Esophagus mucosa (tissue), 1 donor: ENCODE data around the gene YLPM1. TPM values are rescaled to one million over a fixed set of nuclear protein-coding genes. Genes with fewer than 3 reads are reported as not detected.

ENCODE experiments used
- ATAC-seq: fragments of 200-7000 bp; cut with Tn5 transposase; one replicate; pipeline ENCODE4 v1.9.1; 2020
- total RNA-seq: library from RNA; stranded (reverse); gene quantifications from one replicate; pipeline ENCODE4 v1.2.4, GENCODE V29; 2023
- donor health status: DM: yes; HTN: yes; CAD: no.

YLPM1 gene
- total RNA-seq, 1 donor from 2014 or later, result 30.6 TPM

DNA sequence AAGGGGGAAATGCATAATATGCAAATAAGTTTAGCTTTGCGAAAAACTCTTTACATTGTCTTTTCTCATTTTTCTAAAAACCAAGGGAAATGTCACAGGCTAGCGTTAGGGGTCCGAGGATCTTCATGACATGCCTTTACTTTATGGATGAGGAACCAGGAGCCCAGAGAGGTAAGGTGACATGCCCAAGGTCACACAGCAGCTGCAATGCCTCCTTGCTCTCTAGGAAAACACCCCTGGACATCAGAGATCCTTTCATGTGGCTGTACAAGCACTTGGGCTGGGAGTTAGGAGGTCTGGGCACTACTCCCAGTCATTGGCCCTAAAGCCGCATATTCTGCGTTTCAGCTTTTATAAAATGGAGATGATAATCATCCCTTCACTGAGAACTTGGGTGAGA, 112.1 kb downstream of the YLPM1 start:
- no peak for ATAC-seq

DNA sequence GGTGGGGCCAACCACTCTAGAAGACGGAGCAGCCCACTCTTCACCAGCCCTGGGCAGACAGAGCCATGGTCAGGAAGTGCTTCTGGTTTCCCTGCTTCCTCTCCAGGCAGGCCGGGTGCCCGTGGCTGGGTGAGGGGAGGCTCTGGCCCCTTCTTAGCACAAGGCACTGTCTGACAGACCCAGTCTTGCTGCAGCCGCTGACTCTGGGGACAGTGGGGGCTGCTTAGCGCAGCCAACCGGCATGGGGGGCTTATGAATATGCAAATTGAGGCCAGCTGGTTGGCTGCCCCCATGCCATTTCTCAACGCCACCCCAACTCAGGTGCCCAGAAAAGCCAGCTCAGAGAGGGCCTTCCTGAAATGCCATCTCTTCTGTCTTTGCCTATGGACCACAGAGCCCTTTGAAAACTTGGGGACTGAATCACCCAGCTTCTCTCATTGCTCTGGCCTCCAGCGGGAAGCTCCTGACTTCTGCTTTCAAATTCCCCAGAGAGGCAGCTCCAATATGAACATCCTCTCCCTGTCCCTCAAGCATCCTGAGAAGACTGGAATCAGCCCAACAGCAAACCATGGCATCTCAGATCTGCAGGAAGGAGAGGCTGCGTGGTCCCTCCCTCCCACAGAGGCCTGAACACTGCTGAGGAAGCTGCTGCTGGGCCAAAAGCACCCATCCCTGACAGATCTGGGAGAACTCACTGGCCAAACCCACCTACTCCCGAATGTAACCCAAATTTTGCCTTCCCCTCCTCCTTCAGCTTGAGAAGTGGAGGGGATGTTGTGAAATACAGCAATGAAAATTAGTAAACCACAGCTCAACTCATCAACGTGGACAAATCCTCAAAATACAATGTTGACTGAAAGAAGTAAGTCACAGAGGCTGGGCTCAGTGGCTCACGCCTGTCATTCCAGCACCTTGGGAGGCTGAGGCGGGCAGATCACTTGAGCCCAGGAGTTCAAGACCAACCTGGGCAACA, 113.1 kb downstream of the YLPM1 start, which contains the start of gene PROX2:
Gene PROX2, minus strand, starts transcription at position 205 of the 973 bp plus-strand sequence. CDS start 12,311 bp downstream, outside the sequence.
- no peak for ATAC-seq

DNA sequence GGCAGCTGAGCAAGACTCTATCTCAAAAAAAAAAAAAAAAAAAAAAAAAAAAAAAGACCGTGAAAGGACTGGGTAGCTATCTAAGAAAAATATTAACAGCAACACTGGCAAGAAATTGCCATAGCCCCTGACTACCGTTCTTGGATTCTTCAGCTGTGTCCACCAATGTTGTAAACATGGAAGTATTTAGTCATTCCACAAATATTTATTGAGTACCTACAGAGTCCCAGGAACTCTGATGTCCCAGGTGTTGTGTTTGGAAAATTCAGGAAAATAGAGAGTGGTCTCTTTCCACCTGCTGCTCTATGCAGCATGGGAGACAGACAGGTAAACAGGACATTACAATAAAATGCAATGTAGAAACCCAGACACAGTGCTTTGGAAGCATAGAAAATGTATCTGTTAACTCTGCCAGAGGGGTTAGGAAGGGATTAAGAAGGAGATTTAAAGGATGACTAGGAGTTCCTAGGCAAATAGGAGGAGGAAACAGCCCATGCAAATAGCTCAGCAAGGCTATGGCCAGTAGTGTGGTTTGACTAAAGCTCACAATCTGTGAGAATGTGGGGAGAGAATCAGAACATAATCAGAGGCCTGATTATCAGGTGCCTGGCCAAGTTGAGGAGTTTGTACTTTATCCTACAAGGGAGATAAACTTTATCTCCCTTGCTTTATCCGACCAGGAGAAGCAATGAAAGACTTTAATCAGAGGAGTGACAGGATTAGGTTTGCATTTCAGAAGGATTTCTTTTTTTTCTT, 116.5 kb downstream of the YLPM1 start:
- no peak for ATAC-seq

DNA sequence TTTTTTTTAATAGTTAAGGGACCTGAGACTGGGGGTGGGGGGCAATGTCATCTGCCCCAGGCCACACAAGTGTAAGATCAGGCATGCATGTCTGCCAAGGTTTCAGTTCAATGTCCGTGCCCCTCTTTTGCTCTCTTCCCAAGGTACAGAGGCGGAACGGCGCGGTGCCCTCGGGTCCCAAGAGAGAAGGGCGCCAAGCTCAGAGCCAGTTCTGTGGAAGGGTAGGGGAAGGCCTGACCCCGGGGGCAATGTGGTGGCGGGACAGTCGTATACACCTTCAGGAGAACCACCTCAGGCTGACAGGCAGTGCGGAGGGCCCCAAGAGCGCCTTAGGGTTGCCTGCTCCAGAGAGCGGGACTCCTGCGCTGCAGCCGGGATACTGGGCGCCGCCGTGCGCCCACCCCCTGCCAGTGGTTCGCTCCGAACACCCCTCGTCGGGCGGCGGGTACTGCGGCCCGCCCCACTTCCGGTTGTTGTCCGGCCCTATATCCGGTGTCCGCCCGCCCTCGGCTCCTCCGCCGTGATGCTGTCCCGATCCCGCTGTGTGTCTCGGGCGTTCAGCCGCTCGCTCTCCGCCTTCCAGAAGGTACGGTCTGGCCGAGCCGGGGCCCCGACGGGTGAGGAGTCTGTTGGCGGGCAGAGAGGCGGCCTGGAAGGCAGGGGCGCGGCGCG, 118.5 kb downstream of the YLPM1 start, which contains the start of gene DLST:
Gene DLST, plus strand, starts transcription at position 486 of the 672 bp plus-strand sequence. Its CDS starts 38 bp downstream, at position 524.
- peak; percentile 96 for ATAC-seq

DNA sequence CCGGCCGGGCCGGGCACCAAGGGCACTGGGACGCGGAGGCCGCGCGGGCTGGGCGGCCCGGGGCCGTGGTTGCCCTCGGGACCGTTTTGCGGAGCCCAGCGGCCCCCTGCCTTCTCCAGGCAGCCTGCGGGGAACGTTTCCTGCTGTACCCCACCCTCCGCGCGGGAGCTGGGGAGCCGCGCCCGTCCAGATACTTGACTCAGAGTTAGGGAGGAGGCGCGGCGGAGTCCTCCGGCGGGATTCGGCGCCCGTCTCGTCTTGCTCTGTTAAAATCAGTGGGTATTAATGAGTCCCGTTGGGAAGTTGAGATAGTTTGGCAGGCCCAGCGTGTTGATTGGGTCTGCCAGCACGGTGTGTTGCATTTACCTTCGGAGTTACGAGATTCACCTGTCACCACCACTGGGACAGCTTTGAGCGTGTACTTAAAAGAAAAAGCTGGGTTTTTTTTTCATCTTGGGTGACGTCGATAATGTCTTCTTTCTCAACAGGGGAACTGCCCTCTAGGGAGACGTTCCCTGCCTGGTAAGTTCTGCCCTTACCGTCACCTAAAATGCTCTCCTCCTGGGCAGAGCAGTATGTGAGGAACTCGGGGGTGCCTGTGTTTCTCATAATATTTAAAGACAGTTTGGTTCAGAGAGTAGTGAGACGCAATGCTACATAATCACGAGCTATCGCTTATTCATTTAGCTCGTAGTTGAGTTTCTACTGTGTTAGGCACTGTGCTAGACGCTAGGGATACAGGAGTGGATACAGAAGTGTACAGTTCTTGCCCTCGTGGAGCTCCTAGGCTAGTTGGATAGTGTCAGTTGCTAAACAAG, 119.2 kb downstream of the YLPM1 start:
- peak; percentile 85 for ATAC-seq

Other genes starting within 250 kb of the YLPM1 start
- gene LTBP2, start 151.1 kb upstream of the YLPM1 start, total RNA-seq, result 14.4 TPM
- gene AREL1, start 50.2 kb upstream of the YLPM1 start, total RNA-seq, result 24.1 TPM
- gene FCF1, start 50.2 kb upstream of the YLPM1 start, total RNA-seq, result 38.8 TPM
- not detected for gene PROX2, start 112.8 kb downstream of the YLPM1 start, total RNA-seq
- gene DLST, start 118.6 kb downstream of the YLPM1 start, total RNA-seq, result 75.7 TPM
- gene RPS6KL1, start 159.9 kb downstream of the YLPM1 start, total RNA-seq, result 1.7 TPM
- gene PGF, start 192.3 kb downstream of the YLPM1 start, total RNA-seq, result 4.1 TPM
- gene EIF2B2, start 239.6 kb downstream of the YLPM1 start, total RNA-seq, result 38.7 TPM